T-helper 1 cell treated with Interleukin-12 subunit alpha and Interleukin-12 subunit beta and Interleukin-4 antibody, amounts not matched to agents 30 ng/mL and 1 ng/mL, for 36 hours (primary cell): ENCODE measurements around the gene AGRP. TPM values are rescaled to one million over a fixed set of nuclear protein-coding genes. Genes with fewer than 3 reads are reported as not detected.
"Not testable (repeated sequence)": the region's sequence is repeated elsewhere in the genome, so short reads cannot be mapped to it uniquely, and the experiment has no call there.

Experiments
- intact Hi-C: fragments of 100-400 bp; cut with micrococcal nuclease; formaldehyde crosslinking; loops from one replicate; pipeline ENCODE4 v1.15.1; 2024
- total RNA-seq: library from RNA; stranded (reverse); gene quantifications from 2 replicates; pipeline ENCODE4 v1.2.3, GENCODE V29; 2022

Gene AGRP
- total RNA-seq, 1 donor from 2014 or later, result not detected

GRCh38 chr16:67504031-67505021 lies 21.0 kb upstream of the AGRP start:
- intact Hi-C loops, result loop anchor here (1.0 to 2.0 kb wide), 3 partner anchors 10 to 23 kb away; partner anchors contain the start of gene ATP6V0D1

GRCh38 chr16:67499106-67499505 lies 15.8 kb upstream of the AGRP start:
- intact Hi-C loops, result no loop called here

- intact Hi-C loops, result no loop called here
Observed at GRCh38 chr16:67490335-67491096, 7.2 kb upstream of the AGRP start.

- intact Hi-C loops, result no loop called here
Observed at GRCh38 chr16:67489401-67490083, 6.2 kb upstream of the AGRP start.

- intact Hi-C loops, result not testable (repeated sequence)
Observed at GRCh38 chr16:67487561-67487960, 4.2 kb upstream of the AGRP start.

- intact Hi-C loops, result no loop called here
Observed at GRCh38 chr16:67486805-67487204, 3.5 kb upstream of the AGRP start.

GRCh38 chr16:67483731-67484525 lies 581 bp upstream of the AGRP start:
- intact Hi-C loops, result loop anchor here (5.0 kb wide), 1 partner anchor 372 kb away; no protein-coding TSS in a partner anchor

- intact Hi-C loops, result loop anchor here (1.0 to 5.0 kb wide), 2 partner anchors 290 to 370 kb away; partner anchors contain the start of gene E2F4
Observed at GRCh38 chr16:67482233-67482924, 968 bp downstream of the AGRP start.

GRCh38 chr16:67481561-67482232 lies 1.6 kb downstream of the AGRP start:
- intact Hi-C loops, result loop anchor here (1.0 to 5.0 kb wide), 13 partner anchors 13 to 369 kb away; partner anchors contain the start of genes ACD, CTCF, E2F4 and GFOD2

GRCh38 chr16:67480833-67481560 lies 2.4 kb downstream of the AGRP start, which contains the start of gene ATP6V0D1:
Gene ATP6V0D1, minus strand, starts transcription at chr16:67481157. Its CDS starts 71 bp downstream, at chr16:67481086.
- intact Hi-C loops, result loop anchor here (1.0 to 5.0 kb wide), 12 partner anchors 13 to 369 kb away; partner anchors contain the start of genes ACD, CTCF, GFOD2 and PARD6A

- intact Hi-C loops, result no loop called here
Observed at GRCh38 chr16:67477960-67478554, 5.3 kb downstream of the AGRP start.

GRCh38 chr16:67474551-67475455 lies 8.5 kb downstream of the AGRP start:
- intact Hi-C loops, result no loop called here

- intact Hi-C loops, result no loop called here
Observed at GRCh38 chr16:67471758-67472384, 11.5 kb downstream of the AGRP start.

- intact Hi-C loops, result no loop called here
Observed at GRCh38 chr16:67470359-67470758, 13.0 kb downstream of the AGRP start.

GRCh38 chr16:67468731-67469130 lies 14.6 kb downstream of the AGRP start:
- intact Hi-C loops, result no loop called here

- intact Hi-C loops, result loop anchor here (1.0 kb wide), 1 partner anchor 519 kb away; no protein-coding TSS in a partner anchor
Observed at GRCh38 chr16:67466581-67466980, 16.8 kb downstream of the AGRP start.
